GM18867 (cell line): Measurements from ENCODE around the gene KRT80.
A peak's percentile ranks its signal among the peaks of the same experiment; 100 is the strongest.

Source experiments
- ATAC-seq: cut with Tn5 transposase; IDR thresholded peaks from one replicate; pipeline ENCODE4 v1.9.1; 2021; ENCODE audit warnings: mild to moderate bottlenecking, moderate library complexity; ENCODE audit not compliant: unreplicated experiment

Gene KRT80

DNA sequence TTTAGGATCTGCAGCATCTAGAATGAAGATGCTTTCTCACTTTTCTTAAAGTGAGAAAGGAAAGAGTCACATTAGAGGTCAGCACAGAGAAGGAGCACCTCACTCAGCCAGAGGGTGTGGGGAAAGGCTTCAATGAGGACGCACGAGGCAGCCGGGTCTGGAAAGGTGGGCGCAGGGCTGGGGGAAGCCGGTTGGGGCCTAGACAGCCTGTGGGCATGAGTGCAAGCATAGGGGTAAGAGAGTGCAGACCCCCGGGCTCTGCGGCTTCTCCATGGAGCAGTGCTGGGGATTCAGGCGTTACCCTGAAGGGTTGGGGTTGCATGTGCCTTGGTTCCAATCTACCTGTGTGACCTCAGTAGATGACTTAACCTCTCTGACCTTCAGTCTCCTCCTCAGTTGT, 49.9 kb downstream of the KRT80 start:
- no peak for ATAC-seq

DNA sequence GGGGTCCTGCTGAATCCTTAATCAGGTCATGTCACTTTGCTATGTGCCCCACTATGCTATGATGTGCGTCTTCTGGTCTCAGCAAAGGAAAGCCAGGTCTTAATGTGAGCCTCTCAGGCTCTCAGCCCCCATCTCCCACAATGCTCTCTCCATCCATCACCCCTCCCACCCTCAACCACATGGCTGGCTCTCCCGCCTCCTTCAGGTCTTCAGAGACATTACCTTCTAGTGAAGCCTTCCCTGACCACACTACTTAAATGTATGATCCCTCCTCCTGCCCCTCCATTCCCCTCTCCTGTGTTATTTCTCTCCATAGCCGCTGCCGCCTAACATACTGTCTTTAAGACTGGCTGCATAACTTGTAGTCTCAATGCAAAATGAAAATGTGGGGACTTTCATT, 50.5 kb downstream of the KRT80 start:
- no peak for ATAC-seq

DNA sequence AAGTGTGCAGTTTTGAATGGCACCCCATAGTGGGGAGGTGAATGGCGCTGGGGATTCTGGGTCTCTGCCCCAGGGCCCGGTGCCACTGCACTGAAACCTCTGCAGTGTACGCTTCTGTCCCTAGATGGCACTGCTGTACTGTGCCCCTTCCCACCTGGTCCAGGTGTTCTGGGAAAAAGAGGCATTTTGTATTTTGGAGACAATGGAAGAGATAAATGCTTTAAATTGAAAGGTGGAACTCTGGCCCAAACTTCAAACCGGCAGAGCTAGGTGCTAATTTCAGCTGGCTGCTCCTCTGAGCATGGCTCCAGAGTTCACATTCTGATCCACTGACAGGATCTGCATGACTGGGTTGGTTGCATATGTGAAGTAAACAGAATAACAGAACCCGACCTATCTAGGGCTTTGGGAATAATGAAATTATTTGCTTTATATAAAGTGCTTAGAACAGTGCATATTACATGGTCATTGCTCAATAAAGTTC, 52.2 kb downstream of the KRT80 start:
- ATAC-seq = peak; percentile 59

DNA sequence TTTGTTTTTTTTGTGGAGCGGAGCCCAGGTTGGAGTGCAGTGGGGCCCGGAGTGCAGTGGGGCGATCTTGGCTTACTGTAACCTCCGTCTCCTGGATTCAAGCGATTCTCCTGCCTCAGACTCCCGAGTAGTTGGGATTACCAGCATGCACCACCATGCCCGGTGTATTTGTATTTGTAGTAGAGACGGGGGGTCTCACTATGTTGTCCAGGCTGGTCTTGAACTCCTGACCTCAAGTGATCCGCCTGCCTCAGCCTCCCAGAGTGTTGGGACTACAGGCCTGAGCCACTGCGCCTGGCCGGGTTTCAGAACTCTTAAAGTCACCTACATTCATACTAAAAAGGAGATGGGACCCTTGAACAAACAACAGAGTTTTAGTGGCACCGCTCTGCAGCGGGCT, 52.7 kb downstream of the KRT80 start:
- ATAC-seq = no peak

DNA sequence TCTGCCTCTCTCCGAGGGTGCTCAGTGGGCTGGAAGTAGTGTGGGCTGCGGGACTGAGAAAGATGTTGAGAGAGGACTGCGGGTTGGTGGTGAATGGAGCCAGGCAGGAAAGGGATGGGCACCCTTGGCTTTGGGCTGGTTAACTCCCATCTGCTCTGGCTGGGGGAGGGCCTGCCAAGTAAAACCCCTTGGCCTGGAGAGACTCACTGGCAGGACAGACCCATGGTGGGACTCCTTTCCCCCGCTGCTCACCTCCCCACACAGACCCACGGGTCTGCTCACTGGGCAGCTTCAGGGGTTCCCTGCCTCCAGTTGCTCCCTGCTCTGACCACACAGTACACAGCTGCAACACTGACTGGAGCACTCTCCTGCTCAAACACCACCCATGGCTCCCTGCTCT, 54.1 kb downstream of the KRT80 start:
- ATAC-seq = no peak

DNA sequence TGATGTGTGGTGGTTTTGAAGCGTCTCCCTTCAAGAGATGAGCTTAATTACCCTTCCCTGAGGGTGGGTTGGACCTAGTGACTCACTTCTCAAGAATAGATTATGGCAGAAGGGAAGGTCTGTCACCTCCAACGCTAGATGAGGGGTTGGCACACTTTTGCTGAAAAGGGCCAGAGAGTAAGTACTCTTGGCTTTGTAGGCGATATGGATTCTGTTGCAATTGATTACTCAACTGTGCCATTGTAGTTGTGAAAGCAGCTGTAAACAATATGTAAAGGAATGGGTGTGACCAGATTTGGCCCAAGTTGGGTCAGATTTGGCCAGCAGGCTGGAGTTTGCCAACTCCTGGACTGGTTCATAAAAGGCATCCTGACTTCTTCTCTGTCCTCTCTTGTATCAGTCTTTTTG, 59.1 kb downstream of the KRT80 start:
- ATAC-seq = no peak

DNA sequence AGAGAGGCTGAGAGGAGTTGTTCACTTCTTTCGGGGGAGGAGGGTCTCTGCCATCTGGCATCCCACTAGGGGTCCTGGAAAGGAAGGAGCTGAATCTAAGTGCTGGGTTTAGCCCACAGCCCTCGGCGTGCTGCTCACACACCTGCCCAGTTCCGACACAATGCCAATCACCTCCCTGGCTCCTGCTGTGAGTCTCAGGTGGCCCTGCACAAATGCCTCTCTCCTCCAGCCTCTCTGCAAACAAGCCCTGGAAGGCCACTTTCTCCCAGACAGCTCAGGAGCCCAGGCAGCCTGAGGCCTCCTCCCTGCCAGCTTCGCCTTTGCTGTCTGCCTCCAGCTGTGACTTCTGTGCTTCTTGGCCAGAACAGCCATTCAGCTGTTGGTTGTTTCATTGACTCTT, 61.1 kb downstream of the KRT80 start:
- no peak for ATAC-seq

DNA sequence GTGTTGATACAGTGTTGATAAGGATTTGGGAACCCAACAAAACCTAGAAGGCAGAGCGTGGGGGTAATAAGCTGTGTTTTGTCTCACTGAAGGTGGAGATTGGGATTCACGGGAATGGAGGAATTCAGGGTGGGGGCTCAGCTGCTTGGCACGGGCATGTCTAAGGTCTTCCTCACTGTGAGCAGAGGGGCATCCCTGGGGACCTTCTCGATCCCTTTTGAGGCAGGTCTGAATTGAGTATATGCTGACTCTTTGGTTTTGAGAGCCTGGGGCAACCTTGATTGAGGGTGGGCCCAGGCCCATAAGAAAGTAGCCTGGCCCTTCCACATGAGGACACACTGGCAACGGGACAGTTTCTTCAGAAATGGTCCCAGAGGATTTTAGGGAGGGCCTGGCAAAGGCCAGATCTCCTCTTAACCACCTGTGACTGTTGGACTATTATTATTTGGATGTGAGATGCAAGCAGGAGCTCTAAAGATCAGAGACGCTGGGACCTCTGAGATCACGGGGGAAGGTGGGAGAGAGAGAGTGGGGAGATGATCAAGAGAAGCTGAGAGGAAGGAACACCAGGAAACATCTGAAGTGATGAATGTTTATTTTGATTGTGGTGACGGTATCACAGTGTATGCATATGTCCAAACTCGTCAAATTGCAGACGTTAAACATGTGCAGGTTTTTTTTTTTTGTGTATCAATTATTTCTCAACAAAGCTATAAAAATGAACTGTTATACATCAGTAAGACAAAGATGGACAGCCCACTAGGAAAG, 63.9 kb downstream of the KRT80 start:
- ATAC-seq = no peak

DNA sequence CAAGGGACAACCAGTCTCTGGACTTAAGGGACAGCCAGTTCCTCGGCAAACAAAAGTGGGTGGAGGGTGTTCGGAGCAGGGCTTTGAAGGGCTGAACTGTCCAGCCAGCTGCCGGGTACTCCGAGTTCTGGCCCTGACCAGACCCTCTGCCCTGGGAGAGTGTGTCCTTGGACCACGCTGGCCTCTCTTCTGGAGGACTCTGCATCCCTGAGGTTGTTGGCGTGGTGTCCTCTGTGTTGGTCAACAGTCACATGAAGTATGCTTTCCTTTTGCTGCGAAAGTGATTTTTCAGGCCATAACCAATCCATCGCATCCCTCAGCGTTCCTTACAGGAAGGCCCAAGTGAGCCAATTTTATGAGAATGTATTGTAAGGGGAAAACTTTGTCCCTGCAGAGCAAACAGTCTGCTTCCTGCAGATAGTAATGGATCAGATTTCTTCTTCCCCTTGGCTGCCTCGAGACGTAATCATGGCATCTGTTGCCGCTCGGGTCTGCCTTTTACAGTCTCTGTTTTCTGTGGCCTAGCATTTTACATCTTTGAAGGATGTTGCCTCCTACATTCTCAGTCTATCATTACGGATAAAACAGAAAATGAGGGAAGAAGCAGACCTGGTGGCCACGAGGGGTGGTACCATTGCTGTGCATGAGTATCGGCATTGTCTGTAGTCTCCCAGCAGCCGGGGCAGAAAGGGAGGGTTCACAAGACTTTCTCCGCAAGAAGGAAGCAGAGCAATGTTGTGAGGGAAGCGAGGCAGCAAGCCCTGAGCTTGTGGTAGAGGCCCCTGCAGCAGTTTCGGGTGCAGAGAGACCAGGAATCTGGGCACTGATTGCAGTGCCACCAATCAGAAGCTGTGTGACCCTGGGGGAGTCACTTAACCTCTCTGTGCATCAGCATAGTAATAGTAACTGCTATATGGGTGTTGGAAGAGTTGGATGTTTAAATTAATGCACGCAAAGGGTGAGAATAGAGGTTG, 64.9 kb downstream of the KRT80 start:
- no peak for ATAC-seq

DNA sequence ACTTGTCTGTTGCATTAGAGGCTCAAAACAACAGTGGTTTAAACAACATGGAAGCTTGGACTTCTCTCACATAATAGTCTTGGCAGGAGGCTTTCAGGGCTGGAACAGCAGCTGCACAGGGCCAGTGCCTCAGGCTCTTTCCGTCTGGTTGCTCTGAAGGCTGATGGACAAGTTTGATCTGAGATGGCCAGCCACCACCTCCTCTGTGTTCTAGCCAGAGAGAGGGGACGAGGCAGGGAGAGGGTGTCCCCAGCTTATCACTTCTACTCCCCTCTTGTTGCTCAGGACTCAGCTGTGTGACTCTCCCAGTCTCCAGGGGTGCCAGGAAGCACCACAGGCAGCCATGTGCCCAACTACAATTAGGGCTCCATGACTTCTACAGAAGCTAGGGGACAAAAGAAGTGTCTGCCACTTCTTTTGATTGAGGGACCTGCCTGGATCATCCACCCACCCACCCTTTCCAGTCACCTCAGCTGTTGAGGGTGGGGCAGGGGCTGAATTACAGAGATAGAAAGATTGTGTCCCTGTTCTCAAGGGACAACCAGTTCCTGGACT, 65.7 kb downstream of the KRT80 start:
- ATAC-seq = no peak

DNA sequence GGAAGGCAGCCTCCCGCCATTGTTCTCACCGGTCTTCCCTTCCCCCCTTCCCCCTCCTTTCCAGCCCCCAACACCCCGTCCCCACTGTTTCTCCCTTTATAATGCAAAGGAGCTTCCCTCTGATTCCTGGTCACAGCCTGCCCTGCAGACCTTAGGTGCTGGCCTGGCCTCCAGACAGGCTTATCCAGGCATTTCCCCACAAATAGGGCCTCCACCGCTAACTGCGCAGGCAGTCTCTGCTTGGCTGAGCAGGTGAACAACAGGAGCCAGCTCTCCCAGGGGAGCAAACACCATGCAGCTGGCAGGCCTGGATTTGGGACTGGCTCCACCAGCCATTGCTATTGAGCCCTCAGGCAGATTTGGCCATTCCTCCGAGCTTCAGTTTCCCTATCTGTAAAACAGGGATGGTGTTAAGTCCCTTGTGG, 66.3 kb downstream of the KRT80 start:
- no peak for ATAC-seq

DNA sequence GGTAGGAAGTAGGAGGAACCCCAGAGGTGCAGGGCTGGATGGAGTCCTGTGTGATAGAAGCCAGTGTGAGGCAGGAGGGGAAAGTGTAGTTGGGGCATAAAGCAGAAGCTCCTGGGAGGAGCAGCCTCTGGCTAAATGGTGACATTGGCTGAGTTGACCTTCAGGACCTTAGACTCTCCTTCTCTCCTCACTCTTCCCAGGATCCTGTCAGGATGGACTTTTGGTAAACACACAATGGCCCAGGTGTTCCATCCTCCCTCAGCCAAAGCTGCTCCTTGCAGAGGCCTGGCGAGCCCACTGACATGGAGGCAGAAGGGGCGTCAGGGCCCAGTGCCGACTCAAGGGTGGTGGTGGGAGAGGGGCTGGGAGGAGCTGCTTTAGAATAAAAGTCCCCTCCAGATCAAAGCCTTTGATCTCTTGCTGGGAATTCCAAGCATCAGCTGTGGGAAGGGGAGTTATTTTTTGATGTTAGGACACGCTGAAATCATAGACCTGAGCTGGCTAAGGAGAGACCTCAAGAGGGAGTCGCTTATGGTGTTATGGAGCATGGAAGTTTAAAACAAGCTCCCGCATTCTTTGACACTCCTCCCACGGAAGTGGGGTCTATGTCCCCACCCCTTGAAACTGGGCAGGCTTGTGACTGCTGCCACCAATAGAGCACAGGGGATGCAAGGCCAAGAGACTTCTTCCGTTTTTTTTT, 68.2 kb downstream of the KRT80 start:
- ATAC-seq = peak; percentile 42

DNA sequence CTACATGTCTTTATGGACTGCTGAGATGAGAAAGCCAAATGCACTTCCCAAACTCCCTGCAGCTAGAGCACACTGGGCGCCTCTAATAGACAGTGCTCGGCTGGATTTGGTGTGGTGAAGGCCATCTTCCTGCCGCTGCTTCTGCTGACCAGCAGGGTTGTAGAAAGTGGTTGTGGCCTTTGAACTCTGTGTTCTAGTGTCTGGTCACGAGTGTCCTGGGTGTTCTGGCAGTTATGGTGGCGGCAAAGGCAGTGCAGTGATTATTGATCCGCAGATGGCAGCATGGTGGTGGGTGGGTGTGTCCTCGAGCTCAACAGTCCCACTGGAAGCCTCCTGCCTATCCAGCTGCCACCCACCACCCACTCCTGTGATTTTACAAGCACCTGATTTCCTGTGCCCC, 68.9 kb downstream of the KRT80 start:
- no peak for ATAC-seq

DNA sequence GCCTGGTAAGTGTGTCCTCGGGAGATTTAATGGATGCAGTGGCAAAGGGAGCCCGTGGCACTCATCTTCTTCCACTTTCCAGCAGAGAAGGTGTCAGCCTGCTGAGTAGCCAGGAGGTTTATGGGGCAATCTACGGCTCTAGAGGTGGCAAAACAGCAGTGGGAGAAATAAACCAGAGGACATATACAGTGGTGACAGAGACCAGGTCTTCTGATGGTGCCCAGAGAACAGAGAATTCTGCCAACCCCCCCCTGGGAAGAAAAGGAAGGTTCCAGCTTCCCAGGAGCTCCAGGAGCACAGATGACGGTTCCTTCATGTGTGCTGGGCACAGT, 69.3 kb downstream of the KRT80 start:
- ATAC-seq = no peak

DNA sequence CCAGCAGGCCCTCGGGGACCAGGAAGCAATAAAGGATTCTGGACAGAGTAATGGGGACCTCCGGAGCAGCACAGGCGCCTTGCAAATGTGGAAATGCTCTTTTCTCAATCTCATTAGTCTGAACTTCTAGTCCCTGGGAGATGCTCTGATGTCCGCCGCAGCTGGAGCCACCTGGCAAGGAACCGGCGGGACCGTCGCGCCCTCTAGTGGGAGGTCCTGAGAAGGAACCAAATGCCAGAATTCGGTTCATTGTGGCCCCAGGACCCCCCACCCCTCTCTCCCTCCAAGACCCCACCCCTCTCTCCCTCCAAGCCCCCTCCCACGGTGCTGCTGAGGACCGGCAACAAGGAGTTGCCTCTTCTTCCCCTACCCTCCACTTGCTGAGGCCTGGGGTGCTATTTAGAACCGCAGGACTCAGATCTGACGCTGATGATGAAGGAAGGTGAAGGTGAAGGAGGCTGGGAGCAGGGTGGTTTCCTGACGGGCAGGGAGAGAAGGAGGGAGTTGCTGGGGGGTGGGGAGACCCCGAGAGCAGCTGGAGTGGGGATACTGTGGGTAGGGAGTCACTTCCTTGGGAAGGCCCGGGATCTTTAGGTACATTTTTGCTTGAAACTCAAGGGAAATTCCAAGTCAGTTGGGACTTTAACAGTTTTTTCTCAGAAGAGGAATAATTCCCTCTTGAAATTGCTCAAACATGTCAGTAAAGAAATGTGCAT, 69.8 kb downstream of the KRT80 start:
- no peak for ATAC-seq

DNA sequence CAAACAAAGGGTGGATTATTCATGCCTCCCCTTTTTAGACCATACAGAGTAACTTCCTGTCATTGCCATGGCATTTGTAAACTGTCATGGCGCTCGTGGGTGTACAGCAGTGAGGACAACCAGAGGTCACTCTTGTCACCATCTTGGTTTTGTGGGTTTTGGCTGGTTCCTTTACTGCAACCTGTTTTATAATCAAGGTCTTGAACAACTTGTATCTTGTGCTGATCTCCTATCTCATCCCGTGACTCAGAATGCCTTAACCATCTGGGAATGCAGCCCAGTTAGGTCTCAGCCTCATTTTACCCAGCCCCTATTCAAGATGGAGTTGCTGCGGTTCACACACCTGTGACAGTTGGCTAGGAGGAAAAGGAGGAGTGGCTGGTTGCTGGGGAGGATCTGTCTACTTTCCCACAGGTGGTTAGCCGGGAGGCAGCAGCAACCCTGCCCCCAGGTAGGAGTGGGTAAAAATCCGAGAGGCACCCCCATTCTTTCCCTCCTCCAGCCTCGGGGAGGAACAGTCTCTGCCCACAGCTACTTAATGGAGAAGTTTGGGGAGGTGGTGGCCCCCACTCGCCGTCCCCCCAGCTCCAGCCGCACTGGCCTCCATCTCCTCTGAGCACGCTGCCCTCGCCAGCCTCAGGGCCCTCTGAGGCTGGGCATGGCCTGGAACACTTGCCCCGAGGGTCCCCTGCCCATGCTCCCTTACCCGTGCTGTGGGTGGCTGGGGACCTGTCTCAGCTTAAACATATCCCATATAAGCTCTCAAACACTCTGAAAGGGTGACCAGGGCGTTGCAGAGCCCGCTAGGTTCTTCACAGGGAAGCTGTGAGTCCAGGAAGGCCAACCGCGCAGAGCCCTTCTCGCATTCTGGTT, 70.6 kb downstream of the KRT80 start:
- no peak for ATAC-seq

DNA sequence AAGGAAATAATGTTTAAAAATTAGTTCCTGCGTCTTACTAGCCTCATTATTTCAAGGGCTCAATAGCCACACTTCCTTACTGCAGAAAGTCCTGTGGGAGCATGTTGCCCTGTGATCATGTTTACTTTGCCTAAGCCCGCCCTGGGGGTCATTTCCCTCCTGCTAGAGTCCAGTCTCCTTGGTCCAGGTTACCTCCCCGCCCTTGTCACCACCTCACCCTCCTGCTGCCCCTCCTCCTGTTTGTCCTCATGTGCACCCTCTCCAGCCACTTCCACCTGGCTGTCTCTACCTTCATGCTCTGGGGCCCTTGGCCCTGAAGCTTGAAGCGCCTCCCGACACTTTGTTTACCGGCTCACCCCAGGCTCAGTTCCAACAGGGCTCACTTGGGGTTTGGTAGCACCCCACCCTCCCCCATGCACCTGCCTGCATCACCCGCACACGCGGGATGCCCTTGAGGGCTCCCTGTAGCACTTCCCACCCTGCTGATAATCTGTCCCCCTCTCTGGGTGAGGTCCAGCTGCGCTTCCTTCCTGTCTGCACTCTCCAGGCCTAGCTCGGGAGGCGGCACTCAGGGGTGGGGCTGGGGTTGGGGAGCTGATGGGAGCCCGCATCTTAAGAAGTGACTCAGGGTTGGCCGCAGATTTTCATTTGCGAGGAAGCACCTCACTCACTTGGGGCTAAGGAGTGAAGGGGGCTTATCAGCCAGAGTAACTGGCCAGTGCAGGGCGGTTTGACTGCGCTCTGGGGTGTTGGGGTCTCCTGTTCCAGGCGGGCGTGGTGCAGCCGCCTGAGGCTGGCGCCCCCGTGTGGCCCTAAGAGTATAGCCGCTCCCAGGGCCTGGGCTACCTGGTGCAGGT, 72.2 kb downstream of the KRT80 start:
- ATAC-seq = no peak
